GOT3 (cell line): Measurements from ENCODE around the gene GNAS.
"Not testable (repeated sequence)": the region's sequence is repeated elsewhere in the genome, so short reads cannot be mapped to it uniquely, and the experiment has no call there.

Experiments
- DNase-seq: peaks from one replicate; lab custom pipeline; 2025; ENCODE audit warnings: mixed read lengths; lab: John Stamatoyannopoulos, UW

GNAS gene

DNA sequence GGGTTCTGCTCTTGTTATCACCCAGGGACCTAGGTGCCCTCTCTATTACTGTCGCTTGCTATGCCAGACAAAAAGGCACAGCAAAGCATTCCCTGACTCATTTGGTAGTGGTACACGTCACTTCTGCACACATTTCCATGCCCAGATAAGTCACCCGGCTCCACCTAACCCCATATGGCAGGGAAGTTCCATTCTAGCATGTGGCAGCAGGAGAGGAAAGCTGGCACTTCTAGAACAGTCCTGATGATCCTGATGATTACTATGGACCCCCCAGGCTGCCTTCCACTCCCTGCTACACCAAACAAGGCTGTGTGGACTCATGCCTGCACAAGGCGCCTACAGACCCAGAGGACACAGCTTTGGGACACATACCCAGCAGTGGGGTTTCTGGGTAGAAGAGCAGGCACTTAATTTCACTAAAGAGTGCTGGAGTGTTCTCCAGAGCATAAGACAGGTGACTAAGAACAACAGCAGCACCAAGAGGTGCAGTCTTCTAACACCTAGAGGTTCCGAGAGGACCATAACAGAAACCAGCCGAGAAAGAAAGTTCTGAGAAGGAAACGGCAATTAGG, 75.1 kb downstream of the GNAS start:
- DNase-seq = no peak

DNA sequence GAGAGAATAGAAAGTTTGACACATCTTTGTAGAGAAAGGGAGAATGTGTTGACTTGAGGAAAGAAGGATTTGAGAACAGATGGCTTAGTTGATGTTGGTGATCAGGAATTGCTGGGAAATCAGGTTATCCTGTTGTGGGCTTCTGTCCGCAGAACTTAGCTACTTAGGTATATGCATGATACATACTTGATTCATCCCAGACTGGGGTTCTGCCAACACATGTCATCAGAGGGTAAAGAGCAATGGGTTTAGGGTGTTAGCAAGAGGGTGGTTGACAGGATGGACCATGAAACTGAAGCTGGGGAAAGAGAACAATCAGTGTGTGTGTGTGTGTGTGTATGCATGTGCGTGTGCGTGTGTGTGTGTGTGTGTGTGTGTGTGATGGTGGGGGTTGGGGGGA, 78.0 kb downstream of the GNAS start:
- no peak for DNase-seq

GRCh38 chr20:58932170-58932569, 79.7 kb downstream of the GNAS start:
- no peak for DNase-seq

DNA sequence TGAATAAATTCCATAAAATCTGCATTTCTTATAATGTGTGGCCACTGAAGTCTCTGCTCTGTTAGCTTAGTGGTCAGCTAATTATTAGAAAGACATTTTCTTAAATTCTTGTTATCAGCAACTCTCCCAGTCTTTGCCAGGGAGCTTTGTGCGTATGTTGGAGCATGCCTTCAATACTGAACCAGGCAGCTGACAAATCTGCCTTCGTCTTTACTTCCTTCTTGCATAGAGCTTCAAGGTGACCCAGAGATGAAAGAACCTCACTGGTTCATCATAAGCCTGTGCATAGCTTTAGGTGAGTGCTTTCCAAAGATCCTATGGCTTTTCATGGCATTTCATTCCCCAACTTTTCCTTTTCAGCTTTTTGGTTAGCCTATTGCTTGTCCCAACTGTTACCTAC, 85.6 kb downstream of the GNAS start:
- no peak for DNase-seq

GRCh38 chr20:58938541-58938940, 86.0 kb downstream of the GNAS start:
- DNase-seq = no peak

- no peak for DNase-seq
Measured at GRCh38 chr20:58941471-58941870, 89.0 kb downstream of the GNAS start.

- no peak for DNase-seq
Measured at GRCh38 chr20:58942549-58942948, 90.0 kb downstream of the GNAS start.

- DNase-seq = no peak
Measured at GRCh38 chr20:58944610-58945009, 92.1 kb downstream of the GNAS start.

GRCh38 chr20:58945965-58946631, 93.6 kb downstream of the GNAS start:
- DNase-seq = no peak

GRCh38 chr20:58947797-58948388, 95.4 kb downstream of the GNAS start:
- DNase-seq = not testable (repeated sequence)

DNA sequence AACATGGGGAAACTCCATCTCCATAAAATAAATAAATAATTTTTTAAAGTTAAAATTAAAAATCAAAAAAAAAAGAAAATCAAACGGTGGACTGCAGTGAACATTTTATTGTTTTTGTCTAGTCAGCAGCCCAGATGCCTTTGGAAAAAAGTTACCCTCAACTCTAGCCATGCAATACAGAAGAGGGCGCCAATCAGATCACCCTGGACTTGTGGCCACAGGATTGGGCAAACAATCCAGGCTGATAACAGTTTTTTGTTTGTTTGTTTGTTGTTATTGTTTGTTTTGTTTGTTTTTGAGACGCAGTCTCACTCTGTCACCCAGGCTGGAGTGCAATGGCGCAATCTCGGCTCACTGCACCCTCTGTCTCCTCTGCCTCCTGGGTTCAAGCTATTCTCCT, 98.1 kb downstream of the GNAS start:
- DNase-seq = no peak

GRCh38 chr20:58953050-58953449, 100.5 kb downstream of the GNAS start:
- DNase-seq = no peak

GRCh38 chr20:58956078-58956477, 103.6 kb downstream of the GNAS start:
- DNase-seq = no peak

GRCh38 chr20:58959652-58960051, 107.1 kb downstream of the GNAS start:
- no peak for DNase-seq
